GM13977 (cell line): ENCODE data around the gene GLI1.
"Not testable (repeated sequence)": the region's sequence is repeated elsewhere in the genome, so short reads cannot be mapped to it uniquely, and the experiment has no call there.

ENCODE experiments used
- DNase-seq: peaks from one replicate; pipeline ENCODE4 v3.0.0; 2012; ENCODE audit warnings: low spot score
- CTCF ChIP-seq: IDR thresholded peaks from 2 replicates; pipeline ENCODE4 v1.5.1; 2012; ENCODE audit warnings: mild to moderate bottlenecking, control low read depth; ENCODE audit not compliant: insufficient read depth; ENCODE audit errors: extremely low read depth, missing control alignments
- in situ Hi-C: fragments of 300-500 bp; cut with MboI; formaldehyde crosslinking; loops from one replicate; pipeline ENCODE4 v1.12.0; 2022; ENCODE audit warnings: low sequenced_read_pairs, low pct_unique_long_range_greater_than_20kb, mixed read lengths, inconsistent platforms; ENCODE audit not compliant: unreplicated experiment

GLI1 gene

GRCh38 chr12:57511161-57511560 is 51.6 kb downstream of the GLI1 start:
- no peak for DNase-seq
- TF ChIP-seq CTCF, result no peak
- in situ Hi-C loops, result no loop called here

GRCh38 chr12:57511588-57512325 is 52.2 kb downstream of the GLI1 start:
- no peak for TF ChIP-seq CTCF
- in situ Hi-C loops, result no loop called here
- DNase-seq, result no peak

GRCh38 chr12:57512665-57513064 is 53.1 kb downstream of the GLI1 start:
- TF ChIP-seq CTCF, result no peak
- in situ Hi-C loops, result no loop called here

GRCh38 chr12:57513266-57513665 is 53.7 kb downstream of the GLI1 start:
- no peak for TF ChIP-seq CTCF
- in situ Hi-C loops, result no loop called here
- no peak for DNase-seq

More at GRCh38 chr12:57512665-57513064, 53.1 kb downstream of the GLI1 start:
- DNase-seq, result no peak

GRCh38 chr12:57513677-57514076 is 54.1 kb downstream of the GLI1 start:
- DNase-seq, in situ Hi-C loops: not testable (repeated sequence)

- in situ Hi-C loops, DNase-seq: not testable (repeated sequence)
Measured at GRCh38 chr12:57514246-57514645, 54.7 kb downstream of the GLI1 start.

- no peak for TF ChIP-seq CTCF
- in situ Hi-C loops, result no loop called here
- no peak for DNase-seq
Measured at GRCh38 chr12:57514720-57515407, 55.3 kb downstream of the GLI1 start.
